Activated CD4-positive, alpha-beta memory T cell treated with anti-CD3 and anti-CD28 coated beads, Interleukin-2, amount 10 ng/mL, durations not matched to agents 7 days and 5 days (primary cell): ENCODE results near the gene SMIM8. TPM values are rescaled to one million over a fixed set of nuclear protein-coding genes. Genes with fewer than 3 reads are reported as not detected.

Experiments
- CTCF ChIA-PET: fragments of 350-600 bp; sonication (Branson Sonifier 250); formaldehyde crosslinking; loops from one replicate; lab custom pipeline; 2021; ENCODE audit warnings: antibody characterized with exemption, inconsistent platforms; lab: Charles Lee
- POLR2A ChIA-PET: fragments of 350-600 bp; sonication (Branson Sonifier 250); formaldehyde crosslinking; loops from one replicate; lab custom pipeline; 2021; ENCODE audit warnings: antibody characterized with exemption; lab: Charles Lee
- DNase-seq: peaks from one replicate; pipeline ENCODE4 v3.0.0-alpha.2; 2020
- H3K27ac Mint-ChIP-seq: one replicate; pipeline ENCODE4 v1.8.0; 2021; ENCODE audit warnings: mild to moderate bottlenecking, mixed read lengths
- H3K27me3 Mint-ChIP-seq: one replicate; pipeline ENCODE4 v1.8.0; 2021; ENCODE audit warnings: mixed read lengths
- H3K36me3 Mint-ChIP-seq: one replicate; pipeline ENCODE4 v1.8.0; 2021; ENCODE audit warnings: low read depth, mixed read lengths
- H3K4me1 Mint-ChIP-seq: one replicate; pipeline ENCODE4 v1.8.0; 2021; ENCODE audit warnings: mixed read lengths
- H3K4me3 Mint-ChIP-seq: one replicate; pipeline ENCODE4 v1.8.0; 2021; ENCODE audit warnings: mild to moderate bottlenecking, mixed read lengths
- H3K9me3 Mint-ChIP-seq: one replicate; pipeline ENCODE4 v1.8.0; 2021; ENCODE audit warnings: mixed read lengths
- total RNA-seq, 2 experiments: library from RNA; stranded (reverse); gene quantifications; one replicate each; pipeline ENCODE4 v1.2.3, GENCODE V29; 2021

Gene SMIM8
- total RNA-seq, 2 experiments from 2014 or later = 6.5 to 7.1 TPM

DNA sequence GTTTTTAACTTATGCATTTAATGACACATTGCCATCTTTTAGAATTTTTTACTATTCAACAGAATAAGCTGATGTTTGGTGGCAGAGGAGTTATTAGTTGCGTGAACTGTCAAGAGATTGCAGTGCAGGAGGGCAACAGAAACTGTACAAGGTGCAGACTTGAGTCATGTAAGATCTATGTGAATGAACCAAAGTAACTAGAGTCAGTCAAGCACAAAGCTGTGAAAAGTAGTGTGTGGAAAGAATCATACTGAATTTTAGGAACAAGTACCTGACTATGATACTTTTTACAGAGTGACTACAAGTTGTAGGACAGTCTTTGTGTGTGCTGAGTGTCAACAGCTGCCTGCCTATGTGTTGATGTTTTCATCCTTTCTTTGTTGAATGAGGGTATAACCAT lies 19.5 kb downstream of the SMIM8 start:
- ChIA-PET CTCF (no interaction called here), POLR2A (no interaction called here)
- Mint-ChIP-seq H3K36me3 (no peaks in the 10 kb centered on the region), H3K4me3 (no peak overlapping the region), H3K27ac (no peak overlapping the region), H3K27me3 (no peaks in the 10 kb centered on the region), H3K9me3 (no peaks in the 10 kb centered on the region), H3K4me1 (no peaks in the 10 kb centered on the region)
- no peak for DNase-seq

DNA sequence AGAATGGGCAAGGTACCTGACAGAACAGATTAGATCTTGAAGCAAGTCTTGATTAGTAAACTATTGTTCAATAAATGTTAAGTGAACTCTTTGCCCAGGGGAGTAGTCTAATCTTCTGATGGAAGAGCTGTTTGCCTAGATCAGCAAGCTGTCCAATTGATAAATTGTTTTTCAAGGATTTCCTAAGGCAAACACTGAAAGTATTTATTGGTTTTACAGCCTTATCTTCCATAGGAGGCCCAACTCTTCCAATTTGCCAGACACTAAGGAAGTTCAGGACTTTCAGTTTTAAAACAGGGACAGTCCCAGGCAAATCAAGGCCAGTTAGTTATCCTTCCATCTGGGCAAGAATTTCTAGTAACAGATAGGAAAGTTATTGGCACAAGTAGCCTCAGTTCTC lies 20.4 kb downstream of the SMIM8 start:
- ChIA-PET POLR2A (no interaction called here), CTCF (no interaction called here)
- Mint-ChIP-seq H3K4me1 (no peaks in the 10 kb centered on the region), H3K27me3 (no peaks in the 10 kb centered on the region), H3K36me3 (no peaks in the 10 kb centered on the region), H3K4me3 (no peak overlapping the region), H3K27ac (no peak overlapping the region), H3K9me3 (no peaks in the 10 kb centered on the region)
- DNase-seq = no peak

DNA sequence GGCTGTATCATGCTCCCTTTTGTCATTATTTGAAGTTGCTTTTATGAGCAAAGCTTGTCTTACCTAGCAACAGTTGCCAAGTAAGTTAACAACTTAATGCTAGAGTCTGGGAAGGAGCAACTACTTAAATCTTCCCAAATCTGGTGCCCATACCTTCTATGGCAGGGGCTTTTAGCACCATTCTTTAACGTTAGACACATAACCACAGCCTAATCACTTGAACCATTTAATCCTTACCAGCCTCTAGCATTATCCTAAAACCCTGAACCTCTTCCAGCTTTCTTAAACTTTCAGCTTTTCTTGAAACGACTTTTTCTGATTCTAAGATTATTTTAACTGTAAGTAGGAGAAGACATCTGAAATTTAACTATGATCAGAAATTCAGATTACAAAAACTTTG lies 22.3 kb downstream of the SMIM8 start, which contains the start of gene C6orf163:
C6orf163 (plus strand) TSS at position 83 of the 400 bp plus-strand sequence; CDS start at position 370, 287 bp downstream.
- no peak within 1 kb of the TSS for H3K4me3 Mint-ChIP-seq
- no peaks in the 10 kb centered on the region for H3K4me1 Mint-ChIP-seq
- POLR2A ChIA-PET = no interaction called here
- H3K36me3 Mint-ChIP-seq = no peaks in the 10 kb centered on the region
- DNase-seq = no peak
- H3K27me3 Mint-ChIP-seq = no peaks in the 10 kb centered on the region
- H3K27ac Mint-ChIP-seq = no peak within 1 kb of the TSS
- CTCF ChIA-PET = no interaction called here
- no peaks in the 10 kb centered on the region for H3K9me3 Mint-ChIP-seq

DNA sequence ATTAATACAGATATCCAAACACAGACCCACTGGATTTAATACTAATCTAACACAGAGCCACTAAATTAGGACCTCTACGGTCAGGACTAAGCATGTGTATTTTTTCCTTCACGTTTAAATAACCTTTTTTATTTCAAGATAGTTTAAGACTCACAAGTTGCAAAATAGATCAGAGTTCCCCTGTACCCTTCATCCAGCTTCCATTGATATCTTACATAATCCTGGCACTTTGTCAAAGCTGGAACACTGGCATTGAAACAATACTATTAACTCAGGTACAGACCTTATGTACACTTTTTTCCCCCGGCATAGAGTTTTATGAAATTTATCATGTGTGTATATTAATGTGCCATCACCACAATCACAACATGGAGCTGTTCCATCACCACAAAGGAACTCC lies 24.3 kb downstream of the SMIM8 start:
- H3K27me3 Mint-ChIP-seq = no peaks in the 10 kb centered on the region
- ChIA-PET POLR2A (no interaction called here), CTCF (no interaction called here)
- no peak overlapping the region for H3K4me3 Mint-ChIP-seq
- H3K27ac Mint-ChIP-seq = no peak overlapping the region
- DNase-seq = no peak
- no peaks in the 10 kb centered on the region for H3K36me3 Mint-ChIP-seq
- H3K9me3 Mint-ChIP-seq = no peaks in the 10 kb centered on the region
- no peaks in the 10 kb centered on the region for H3K4me1 Mint-ChIP-seq

DNA sequence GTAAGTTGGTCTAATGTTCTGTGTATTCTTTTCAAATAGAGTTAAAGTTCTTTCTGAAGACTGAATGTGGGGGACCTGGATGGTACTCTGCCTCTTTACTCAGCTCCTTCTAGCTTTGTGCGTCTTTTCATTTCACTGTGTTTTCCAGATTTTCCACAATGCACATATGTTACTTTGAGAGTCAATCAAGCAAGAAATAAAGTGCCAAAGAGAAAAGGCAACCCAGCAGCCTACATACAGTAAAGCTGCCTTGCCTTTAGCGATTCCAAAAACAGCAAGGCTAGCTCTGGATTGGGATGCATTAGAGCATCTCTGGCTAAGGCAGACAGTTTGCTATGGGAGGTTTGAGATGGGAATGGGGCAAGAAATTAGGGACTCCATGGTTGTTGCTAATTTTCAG lies 27.5 kb downstream of the SMIM8 start:
- Mint-ChIP-seq H3K36me3 (no peaks in the 10 kb centered on the region), H3K27me3 (no peaks in the 10 kb centered on the region), H3K4me3 (no peak overlapping the region), H3K27ac (no peak overlapping the region), H3K4me1 (no peaks in the 10 kb centered on the region), H3K9me3 (no peaks in the 10 kb centered on the region)
- no peak for DNase-seq
- ChIA-PET CTCF (no interaction called here), POLR2A (interaction anchor here (1.1 kb wide), 1 partner anchor 12 kb away, joined by 3 read pairs; no protein-coding TSS in a partner anchor)

DNA sequence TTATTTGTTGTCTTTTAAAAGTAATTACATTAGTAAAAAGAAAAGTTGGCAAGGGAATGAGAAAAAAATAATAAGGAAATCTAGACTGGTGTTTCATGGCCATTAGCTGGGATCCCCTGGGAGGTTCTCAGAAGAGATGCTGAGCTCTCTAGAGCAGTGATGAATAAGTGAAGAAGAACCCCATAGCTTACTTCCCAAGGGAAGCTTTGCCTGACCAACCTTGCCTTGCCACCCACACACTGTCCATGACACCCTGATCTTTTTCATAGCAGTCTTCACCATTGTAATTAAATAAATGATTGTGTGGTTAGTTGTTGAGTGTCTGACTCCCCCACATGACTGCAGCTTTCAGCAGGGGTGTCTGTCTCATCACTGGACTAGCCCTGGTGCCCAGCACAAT lies 28.1 kb downstream of the SMIM8 start:
- CTCF ChIA-PET = no interaction called here
- Mint-ChIP-seq H3K4me1 (no peaks in the 10 kb centered on the region), H3K27ac (no peak overlapping the region), H3K4me3 (no peak overlapping the region), H3K9me3 (no peaks in the 10 kb centered on the region), H3K36me3 (no peaks in the 10 kb centered on the region), H3K27me3 (no peaks in the 10 kb centered on the region)
- POLR2A ChIA-PET = no interaction called here
- no peak for DNase-seq

DNA sequence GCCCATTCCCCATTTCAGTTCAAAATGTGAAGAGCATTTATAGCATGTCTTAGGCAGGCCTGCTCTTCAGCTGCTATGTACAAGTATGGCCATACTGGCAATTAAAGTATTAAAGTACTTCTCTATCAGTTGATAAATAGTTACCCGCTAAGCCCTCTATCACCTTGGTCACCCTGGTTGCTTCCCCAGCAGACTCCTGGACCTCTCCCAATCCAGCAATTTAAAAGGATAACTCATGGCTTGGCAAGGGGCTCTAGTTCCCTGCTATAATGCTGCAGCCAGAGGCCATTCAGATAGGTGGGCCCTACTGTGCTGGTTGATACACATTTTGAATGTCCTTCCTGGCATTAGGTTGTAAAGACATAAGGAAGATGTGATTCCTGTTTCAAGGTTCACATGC lies 29.2 kb downstream of the SMIM8 start:
- POLR2A ChIA-PET = no interaction called here

DNA sequence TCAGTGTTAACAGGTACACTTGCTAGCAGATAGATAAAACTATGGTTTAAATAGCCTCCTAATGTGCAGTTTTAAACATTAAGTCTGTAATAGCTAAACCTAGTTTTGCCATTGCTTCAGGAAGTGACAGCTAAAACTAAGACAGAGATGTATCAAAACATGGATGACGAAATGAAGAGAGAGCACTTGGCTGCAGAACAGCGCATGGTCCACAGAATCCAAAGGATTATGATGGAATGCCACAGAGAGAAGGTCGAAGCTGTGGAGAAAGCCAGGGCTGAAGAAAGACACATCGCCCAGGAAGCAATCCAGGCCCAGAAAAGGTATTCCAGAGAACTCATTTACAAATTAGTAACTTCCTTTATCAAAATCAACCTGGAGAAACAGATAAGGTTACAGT lies 33.8 kb downstream of the SMIM8 start:
- no peak overlapping the region for H3K4me3 Mint-ChIP-seq
- no peak overlapping the region for H3K27ac Mint-ChIP-seq
- no peaks in the 10 kb centered on the region for H3K36me3 Mint-ChIP-seq
- ChIA-PET CTCF (interaction anchor here (0.5 to 1.2 kb wide), 2 partner anchors 31 to 37 kb away, joined by 3 to 6 read pairs; no protein-coding TSS in a partner anchor), POLR2A (no interaction called here)
- DNase-seq = no peak
- no peaks in the 10 kb centered on the region for H3K4me1 Mint-ChIP-seq
- no peaks in the 10 kb centered on the region for H3K9me3 Mint-ChIP-seq
- H3K27me3 Mint-ChIP-seq = no peaks in the 10 kb centered on the region

More for the DNA sequence above, 29.2 kb downstream of the SMIM8 start:
- no peaks in the 10 kb centered on the region for H3K36me3 Mint-ChIP-seq
- no peaks in the 10 kb centered on the region for H3K9me3 Mint-ChIP-seq
- H3K4me1 Mint-ChIP-seq = no peaks in the 10 kb centered on the region
- no peak for DNase-seq
- no peak overlapping the region for H3K4me3 Mint-ChIP-seq
- CTCF ChIA-PET = no interaction called here
- H3K27ac Mint-ChIP-seq = no peak overlapping the region
- no peaks in the 10 kb centered on the region for H3K27me3 Mint-ChIP-seq

DNA sequence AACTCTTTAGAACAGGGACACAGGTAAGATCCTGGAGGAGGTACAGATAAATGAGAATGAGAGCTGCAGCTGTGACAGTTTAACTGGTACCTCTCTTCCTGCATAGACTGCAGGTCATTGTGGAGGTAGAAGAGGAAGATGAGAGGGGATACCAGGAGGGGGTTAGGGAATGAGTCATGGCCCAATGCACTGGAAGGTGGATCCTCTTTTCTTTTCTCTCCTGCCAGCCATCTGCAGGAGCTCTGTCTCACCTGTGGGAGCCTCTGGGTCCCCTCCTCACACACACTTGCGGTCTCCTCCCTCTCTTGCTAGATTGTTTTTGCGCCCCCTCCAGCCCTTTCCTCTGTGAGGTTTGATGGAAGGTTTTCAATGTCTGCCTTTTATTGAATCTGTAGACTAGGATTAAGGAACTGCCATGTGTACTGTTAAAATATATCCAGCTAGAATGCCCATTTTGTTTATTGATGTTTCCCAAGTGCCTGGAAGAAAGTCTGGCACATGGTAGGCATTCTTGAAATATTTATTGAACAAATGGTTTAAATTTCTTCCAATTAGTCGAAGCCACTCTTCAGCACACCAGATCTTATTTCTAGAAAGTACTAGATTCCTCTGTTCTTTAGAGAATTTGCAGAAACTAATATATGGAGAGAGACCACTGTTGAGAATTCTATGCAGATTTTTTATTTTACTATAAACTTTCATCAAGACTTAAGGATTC lies 35.2 kb downstream of the SMIM8 start:
- no peak overlapping the region for H3K4me3 Mint-ChIP-seq
- ChIA-PET CTCF (interaction anchor here (1.2 kb wide), 1 partner anchor 35 kb away, joined by 3 read pairs; no protein-coding TSS in a partner anchor), POLR2A (no interaction called here)
- H3K9me3 Mint-ChIP-seq = no peaks in the 10 kb centered on the region
- no peaks in the 10 kb centered on the region for H3K36me3 Mint-ChIP-seq
- H3K27ac Mint-ChIP-seq = no peak overlapping the region
- H3K27me3 Mint-ChIP-seq = no peaks in the 10 kb centered on the region
- no peak for DNase-seq
- no peaks in the 10 kb centered on the region for H3K4me1 Mint-ChIP-seq

DNA sequence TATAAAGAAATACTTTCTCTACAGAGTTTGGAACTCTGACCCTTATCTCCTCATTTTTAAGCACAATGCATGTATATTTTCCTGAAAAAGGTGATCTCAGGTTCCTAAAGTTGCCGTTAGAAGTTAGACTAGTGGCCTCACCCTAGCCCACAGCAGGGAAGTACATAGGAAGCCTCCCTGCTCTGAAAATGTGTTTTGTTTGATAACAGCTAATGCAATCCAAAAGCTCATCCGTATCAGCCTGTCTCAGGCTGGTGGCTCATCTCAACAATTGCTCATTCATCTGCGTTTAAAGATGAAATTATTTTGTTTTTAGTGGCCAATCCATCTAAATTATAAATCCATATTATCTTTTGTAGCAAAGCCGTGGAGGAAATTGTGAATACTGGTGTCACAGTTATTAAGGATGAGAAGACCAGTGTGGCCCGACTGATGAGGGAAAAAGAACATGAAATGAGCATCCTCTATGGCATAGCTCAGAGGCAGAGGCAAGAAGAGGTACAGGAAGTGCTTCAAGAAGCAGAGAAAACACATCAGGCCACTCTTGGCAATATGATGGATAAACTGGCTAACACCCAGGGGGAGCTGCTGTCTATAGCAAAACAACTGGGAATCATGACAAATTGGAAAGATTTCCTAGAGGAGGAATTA lies 42.3 kb downstream of the SMIM8 start:
- POLR2A ChIA-PET = no interaction called here
- Mint-ChIP-seq H3K27me3 (no peaks in the 10 kb centered on the region), H3K27ac (no peak overlapping the region), H3K36me3 (no peaks in the 10 kb centered on the region), H3K4me1 (no peaks in the 10 kb centered on the region), H3K9me3 (peaks cover 3% of the 10 kb centered on the region), H3K4me3 (no peak overlapping the region)
- DNase-seq = no peak
- CTCF ChIA-PET = no interaction called here

DNA sequence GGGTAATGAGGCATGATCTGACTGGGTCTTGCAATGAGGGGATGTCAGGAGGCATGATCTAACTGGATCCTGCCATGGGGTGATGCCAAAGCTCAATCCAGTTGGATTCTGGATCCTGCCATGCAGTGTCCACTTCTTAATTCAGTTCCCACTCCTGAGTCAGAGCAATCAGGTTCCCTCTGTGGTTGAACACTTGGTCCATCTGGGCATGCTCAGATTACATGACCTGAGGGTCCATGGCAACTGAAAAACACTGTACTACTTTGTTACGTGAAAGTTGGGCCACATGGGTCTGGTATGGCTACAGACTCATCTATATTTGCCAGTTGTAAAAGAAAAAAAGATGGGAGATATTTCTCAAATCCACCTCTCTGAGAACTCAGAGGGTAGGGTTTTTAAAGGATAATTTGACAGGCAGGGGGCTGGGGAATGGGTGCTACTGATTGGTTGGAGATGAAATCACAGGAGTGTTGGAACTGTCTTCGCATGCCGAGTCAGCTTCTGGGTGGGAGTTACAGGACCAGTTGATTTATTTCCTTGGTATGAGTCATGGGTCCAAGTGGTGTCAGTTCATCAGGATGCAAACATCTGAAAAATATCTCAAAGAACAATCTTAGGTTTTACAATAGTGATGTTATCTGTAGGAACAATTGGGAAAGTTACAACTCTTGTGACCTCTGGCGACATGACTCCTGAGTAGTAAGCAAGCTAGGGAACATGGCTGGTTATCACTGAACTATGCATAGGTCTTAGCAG lies 43.9 kb downstream of the SMIM8 start:
- ChIA-PET CTCF (no interaction called here), POLR2A (no interaction called here)
- no peak overlapping the region for H3K4me3 Mint-ChIP-seq
- no peaks in the 10 kb centered on the region for H3K36me3 Mint-ChIP-seq
- no peaks in the 10 kb centered on the region for H3K4me1 Mint-ChIP-seq
- H3K27ac Mint-ChIP-seq = no peak overlapping the region
- no peaks in the 10 kb centered on the region for H3K27me3 Mint-ChIP-seq
- DNase-seq = no peak
- peaks cover 3% of the 10 kb centered on the region for H3K9me3 Mint-ChIP-seq

DNA sequence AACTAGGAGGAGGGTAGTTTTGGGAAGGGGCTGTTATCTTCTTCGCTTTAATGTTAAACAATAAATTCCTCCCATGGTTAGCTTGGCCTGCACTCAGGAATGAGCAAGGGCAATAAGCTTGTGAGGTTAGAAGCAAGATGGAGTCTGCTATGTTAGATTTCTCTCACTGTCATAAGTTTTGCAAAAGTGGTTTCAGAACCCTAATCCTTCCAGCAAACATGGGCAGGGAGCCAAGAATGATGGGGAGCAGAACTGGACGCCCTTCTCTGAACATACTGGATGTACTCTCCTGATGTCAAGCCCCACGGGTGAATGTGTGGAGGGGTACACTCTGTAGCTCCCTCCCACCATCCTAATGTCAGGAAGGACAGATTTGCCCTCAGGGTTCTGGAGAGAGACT lies 44.5 kb downstream of the SMIM8 start:
- ChIA-PET POLR2A (no interaction called here), CTCF (no interaction called here)
- Mint-ChIP-seq H3K27me3 (no peaks in the 10 kb centered on the region), H3K9me3 (peaks cover 3% of the 10 kb centered on the region), H3K4me1 (no peaks in the 10 kb centered on the region), H3K27ac (no peak overlapping the region), H3K4me3 (no peak overlapping the region), H3K36me3 (no peaks in the 10 kb centered on the region)
- DNase-seq = no peak

DNA sequence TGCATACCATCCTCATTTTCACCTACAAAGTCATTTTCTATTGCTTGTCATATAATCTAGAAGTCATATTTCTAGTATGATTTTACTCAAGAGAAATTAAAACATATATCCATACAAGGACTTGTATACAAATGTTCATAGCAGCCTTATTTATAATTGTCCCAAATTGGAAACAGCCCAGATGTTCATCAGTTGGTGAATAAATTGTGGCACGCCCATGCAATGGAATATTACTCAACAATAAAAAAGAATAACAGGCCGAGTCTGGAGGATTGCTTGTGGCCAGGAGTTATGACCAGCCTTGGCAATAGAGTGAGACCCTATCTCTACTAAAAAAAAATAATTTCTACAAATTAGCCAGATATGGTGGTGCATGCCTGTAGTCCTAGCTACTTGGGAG lies 51.0 kb downstream of the SMIM8 start:
- H3K9me3 Mint-ChIP-seq = no peaks in the 10 kb centered on the region
- ChIA-PET CTCF (no interaction called here), POLR2A (no interaction called here)
- no peak for DNase-seq
- no peak overlapping the region for H3K27ac Mint-ChIP-seq
- no peaks in the 10 kb centered on the region for H3K4me1 Mint-ChIP-seq
- H3K4me3 Mint-ChIP-seq = no peak overlapping the region
- H3K36me3 Mint-ChIP-seq = no peaks in the 10 kb centered on the region
- no peaks in the 10 kb centered on the region for H3K27me3 Mint-ChIP-seq
